Left kidney (tissue), 8 donors: ENCODE measurements around the gene PARVB. TPM values are rescaled to one million over a fixed set of nuclear protein-coding genes. Genes with fewer than 3 reads are reported as not detected.

Experiments used
- DNase-seq: peaks from one replicate; pipeline ENCODE4 v3.0.0-alpha.2; 2013
- long read RNA-seq, 8 donors: transcript quantifications; one replicate each; lab custom pipeline, GENCODE V29; 2026
- polyA plus RNA-seq: library from polyadenylated mRNA; unstranded; fragments of 120-200 nt; gene quantifications from one replicate; pipeline ENCODE4 v1.2.1, GENCODE V29; 2013; ENCODE audit not compliant: insufficient read length

The PARVB gene, protein sequence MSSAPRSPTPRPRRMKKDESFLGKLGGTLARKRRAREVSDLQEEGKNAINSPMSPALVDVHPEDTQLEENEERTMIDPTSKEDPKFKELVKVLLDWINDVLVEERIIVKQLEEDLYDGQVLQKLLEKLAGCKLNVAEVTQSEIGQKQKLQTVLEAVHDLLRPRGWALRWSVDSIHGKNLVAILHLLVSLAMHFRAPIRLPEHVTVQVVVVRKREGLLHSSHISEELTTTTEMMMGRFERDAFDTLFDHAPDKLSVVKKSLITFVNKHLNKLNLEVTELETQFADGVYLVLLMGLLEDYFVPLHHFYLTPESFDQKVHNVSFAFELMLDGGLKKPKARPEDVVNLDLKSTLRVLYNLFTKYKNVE
- polyA plus RNA-seq: 17.9 TPM
- long read RNA-seq, donor 1, full-length matches to known transcripts: 3 of 12 reads
- long read RNA-seq, donor 1, partial matches to known transcripts: 9 of 12 reads
- long read RNA-seq, donor 1, other reads (novel, unspliced or antisense): 0 of 12 reads
- long read RNA-seq, donor 2, full-length matches to known transcripts: 4 of 4 reads
- long read RNA-seq, donor 2, partial matches to known transcripts: 0 of 4 reads
- long read RNA-seq, donor 2, other reads (novel, unspliced or antisense): 0 of 4 reads
- long read RNA-seq, donor 3, full-length matches to known transcripts: 5 of 10 reads
- long read RNA-seq, donor 3, partial matches to known transcripts: 5 of 10 reads
- long read RNA-seq, donor 3, other reads (novel, unspliced or antisense): 0 of 10 reads
- long read RNA-seq, donor 4, full-length matches to known transcripts: 1 of 1 reads
- long read RNA-seq, donor 4, partial matches to known transcripts: 0 of 1 reads
- long read RNA-seq, donor 4, other reads (novel, unspliced or antisense): 0 of 1 reads
- long read RNA-seq, donor 5, full-length matches to known transcripts: 7 of 7 reads
- long read RNA-seq, donor 5, partial matches to known transcripts: 0 of 7 reads
- long read RNA-seq, donor 5, other reads (novel, unspliced or antisense): 0 of 7 reads
- long read RNA-seq, donor 6, full-length matches to known transcripts: 8 of 8 reads
- long read RNA-seq, donor 6, partial matches to known transcripts: 0 of 8 reads
- long read RNA-seq, donor 6, other reads (novel, unspliced or antisense): 0 of 8 reads
- long read RNA-seq, donor 7, full-length matches to known transcripts: 8 of 16 reads
- long read RNA-seq, donor 7, partial matches to known transcripts: 0 of 16 reads
- long read RNA-seq, donor 7, other reads (novel, unspliced or antisense): 8 of 16 reads
- long read RNA-seq, donor 8, full-length matches to known transcripts: 3 of 3 reads
- long read RNA-seq, donor 8, partial matches to known transcripts: 0 of 3 reads
- long read RNA-seq, donor 8, other reads (novel, unspliced or antisense): 0 of 3 reads

DNA sequence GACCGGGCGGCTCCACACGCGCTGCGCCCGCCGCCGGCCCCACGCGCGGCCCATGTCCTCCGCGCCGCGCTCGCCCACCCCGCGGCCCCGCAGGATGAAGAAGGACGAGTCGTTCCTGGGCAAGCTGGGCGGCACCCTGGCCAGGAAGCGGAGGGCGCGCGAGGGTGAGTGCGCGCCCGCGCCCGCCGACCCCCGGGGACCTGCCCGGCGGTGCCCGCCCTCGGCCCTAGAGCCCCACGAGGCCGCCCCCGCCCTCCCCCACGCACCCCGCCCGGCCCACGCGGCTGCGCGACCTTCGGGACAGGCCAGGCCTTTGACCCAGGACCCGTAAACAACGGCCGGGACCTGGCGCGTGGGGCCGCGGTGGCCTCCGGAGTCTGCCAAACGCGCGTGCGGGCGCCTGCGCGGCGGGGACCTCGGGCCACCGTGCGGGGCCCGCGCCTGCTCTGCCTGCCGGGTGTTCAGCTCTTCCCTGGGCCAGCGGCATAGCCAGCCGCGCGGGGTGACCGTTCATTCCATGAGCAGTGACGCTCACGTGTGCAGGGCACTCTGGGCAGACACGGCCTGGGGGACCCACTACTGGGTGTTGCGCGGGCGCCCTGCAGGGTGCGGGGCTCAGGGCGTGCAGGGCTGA, at the start of gene PARVB:
Gene PARVB (plus strand): TSS at position 15 of the 634 bp plus-strand sequence. CDS start 38 bp downstream, at position 53.
- DNase-seq: no peak

GRCh38 chr22:43975041-43975440, 49.1 kb upstream of the PARVB start:
- DNase-seq: no peak

DNA sequence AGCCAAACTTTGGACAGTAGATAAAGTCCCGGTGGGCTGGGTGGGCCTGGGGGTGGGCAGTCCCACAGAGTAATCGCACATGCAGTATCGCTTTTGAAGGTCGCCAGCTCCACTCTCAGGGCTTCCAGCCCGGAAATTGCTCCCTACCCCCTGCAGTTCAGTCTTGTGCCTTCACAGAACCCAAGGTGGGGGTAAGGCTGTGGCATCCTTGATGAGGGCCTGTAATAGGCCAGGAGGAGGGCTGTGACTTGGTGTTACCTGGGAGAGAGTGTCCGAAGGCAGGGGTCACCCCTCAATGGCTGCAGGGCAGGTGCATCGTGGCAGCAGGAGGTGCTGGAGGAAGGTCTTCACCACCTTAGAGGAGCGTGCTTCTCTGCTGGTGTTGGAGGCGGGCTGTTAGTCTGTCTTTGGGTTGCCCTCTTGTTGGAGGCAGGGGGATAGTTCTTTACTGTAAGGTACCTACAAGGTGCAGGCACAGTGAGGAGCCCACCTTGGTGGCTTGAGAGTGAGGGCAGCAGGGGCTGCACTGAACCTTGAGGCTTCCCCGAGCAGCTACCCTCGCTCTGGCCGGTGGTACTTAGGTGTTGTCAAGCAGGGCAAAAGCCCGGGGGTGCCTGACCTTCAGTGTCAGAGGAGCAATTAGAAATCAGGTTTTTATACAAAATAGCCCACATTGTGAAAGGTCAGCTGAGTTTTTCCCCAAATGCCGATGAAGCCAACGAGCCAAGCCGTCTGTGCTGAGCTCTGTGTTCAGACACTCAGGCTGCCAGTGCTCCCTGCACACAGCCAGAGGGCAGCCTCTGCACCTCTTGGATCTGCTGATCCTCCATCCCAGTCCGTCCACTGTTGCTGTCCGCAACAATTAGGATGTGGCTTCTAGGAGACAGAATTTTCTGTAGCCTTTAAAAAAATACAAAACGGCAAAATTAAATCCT, 47.0 kb upstream of the PARVB start:
- DNase-seq: no peak

GRCh38 chr22:43978558-43978957, 45.5 kb upstream of the PARVB start:
- no peak for DNase-seq

DNA sequence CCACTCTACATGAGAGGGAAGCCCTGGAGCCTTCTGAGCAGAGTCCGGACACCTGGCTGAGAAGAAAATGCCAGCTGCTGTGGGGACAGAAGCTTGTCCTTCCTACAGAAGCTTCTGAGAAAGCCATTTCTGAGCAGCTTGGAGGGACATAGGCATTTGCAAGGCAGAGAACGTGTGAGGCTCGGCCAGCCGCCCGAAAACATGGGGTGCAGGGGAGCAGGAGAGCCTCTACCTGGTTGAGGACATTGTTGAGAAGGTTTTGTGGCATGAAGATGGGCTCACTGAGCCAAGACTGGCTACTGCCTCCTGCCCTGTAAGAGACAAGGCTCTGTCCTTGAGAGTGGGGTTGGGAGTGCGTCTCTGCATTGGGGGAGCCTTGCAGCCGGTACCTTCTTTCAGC, 43.5 kb upstream of the PARVB start:
- DNase-seq: no peak

GRCh38 chr22:43980996-43981395, 43.1 kb upstream of the PARVB start:
- DNase-seq: no peak

- DNase-seq: no peak
These were observed 40.3 kb upstream of the PARVB start for GRCh38 chr22:43983808-43984207.

DNA sequence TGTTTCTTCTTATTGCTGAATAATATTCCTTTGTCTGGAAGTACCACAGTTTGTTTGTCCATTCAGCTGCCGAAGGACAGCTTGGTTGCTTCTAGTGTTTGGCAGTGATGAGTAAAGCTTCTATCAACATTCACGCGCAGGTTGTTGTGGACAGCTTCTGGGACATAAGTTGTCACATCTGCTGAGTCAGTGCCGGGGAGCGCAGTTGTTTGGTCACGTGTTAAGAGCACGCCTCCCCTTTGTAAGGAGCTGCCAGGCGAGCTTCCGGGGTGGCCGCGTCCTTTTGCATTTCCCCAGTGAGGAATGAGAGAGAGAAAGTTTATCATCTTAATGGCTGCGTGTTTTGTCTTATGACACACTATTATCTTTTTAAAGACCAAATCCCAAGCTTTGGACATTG, 38.6 kb upstream of the PARVB start:
- no peak for DNase-seq

- no peak for DNase-seq
These were observed 35.8 kb upstream of the PARVB start for GRCh38 chr22:43988116-43988820.

- no peak for DNase-seq
These were observed 35.1 kb upstream of the PARVB start for GRCh38 chr22:43988960-43989359.

- no peak for DNase-seq
These were observed 34.1 kb upstream of the PARVB start for GRCh38 chr22:43990044-43990443.

DNA sequence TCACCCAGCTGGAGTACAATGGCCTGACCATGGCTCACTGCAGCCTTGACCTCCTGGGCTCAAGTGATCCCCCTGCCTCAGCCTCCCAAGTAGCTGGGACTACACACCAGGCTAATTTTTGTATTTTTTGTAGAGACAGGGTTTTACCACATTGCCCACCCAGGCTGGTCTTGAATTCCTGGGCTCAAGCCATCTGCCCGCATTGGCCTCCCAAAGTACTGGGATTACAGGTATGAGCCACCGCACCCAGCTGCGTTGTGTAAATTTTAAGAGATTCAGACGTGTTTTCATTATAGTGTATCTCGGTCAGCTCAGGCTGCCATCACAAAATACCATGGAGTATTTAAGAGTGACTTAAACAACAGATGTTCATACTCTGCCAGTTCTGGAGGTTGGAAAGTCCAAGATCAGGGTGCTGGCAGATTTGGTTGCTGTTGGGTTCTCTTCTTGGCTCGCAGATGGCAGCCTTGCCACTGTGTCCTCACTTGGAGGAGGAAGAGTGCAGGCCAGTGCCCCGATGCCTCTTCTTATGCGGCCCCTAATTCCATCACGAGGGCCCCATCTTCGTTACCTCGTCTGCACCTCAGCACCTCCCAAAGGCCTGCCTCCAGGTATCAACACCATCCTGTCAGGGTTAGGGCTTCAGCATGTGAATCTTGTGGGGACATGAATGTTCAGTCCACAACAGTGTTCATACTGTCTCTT, 32.6 kb upstream of the PARVB start:
- DNase-seq: no peak

GRCh38 chr22:43992331-43992821, 31.7 kb upstream of the PARVB start:
- no peak for DNase-seq

DNA sequence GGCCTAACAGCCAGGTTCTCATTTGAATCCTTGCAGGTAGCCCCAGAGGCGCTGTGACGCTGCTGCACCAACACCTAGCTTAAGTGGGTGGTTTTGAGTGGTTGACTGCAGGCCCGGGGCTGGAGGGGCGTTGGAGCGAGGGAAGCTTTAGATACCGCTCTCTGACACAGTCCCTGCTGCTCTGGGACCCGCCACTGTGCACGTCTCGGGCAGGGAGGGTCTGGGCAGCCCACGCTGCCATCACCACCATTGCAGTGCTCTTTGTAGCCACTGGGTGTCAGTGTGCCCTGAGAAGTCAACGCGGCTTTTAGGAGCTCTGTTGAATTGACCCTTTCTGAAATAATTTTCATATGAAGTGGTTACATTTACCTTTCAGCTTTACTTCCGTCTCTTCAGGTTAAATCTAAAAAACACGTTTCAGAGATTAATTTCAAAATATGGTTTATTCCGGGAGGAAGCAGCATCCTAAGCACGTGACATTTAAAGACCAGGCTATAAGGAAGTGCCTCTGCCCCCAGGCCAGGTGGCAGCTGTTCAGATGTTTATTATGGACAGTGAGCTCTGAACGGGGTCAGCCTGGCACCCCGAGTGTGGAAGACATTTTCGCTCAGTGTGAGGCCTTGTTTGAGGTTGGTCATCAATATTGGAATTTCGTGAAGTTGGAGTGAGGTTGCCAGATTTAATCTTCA, 30.9 kb upstream of the PARVB start:
- peak; percentile 60 for DNase-seq

GRCh38 chr22:43994006-43994405, 30.1 kb upstream of the PARVB start:
- no peak for DNase-seq

GRCh38 chr22:43994416-43994815, 29.7 kb upstream of the PARVB start:
- no peak for DNase-seq

- no peak for DNase-seq
These were observed 28.9 kb upstream of the PARVB start for GRCh38 chr22:43995057-43995685.

DNA sequence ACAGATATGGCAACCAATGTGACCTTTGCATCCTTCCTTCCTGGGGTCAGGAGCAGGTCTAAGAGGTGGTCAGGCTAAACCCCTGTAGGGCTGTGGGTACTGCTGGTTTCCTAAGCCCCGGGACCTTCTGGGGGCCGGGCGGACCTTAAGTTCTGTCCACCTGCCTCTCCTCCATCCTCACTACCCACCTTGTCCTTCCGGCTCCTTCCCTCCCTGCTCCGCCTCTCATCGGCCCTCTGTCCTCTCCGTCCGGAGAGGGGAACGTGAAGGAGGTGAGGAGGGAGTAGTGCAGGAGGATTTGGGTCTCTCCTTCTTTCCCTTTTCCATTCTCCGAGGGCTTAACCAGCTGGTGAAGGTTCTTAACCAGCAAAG, 28.3 kb upstream of the PARVB start:
- no peak for DNase-seq
